ENCODE results near the gene SCYL2.
"Not testable (repeated sequence)": the region's sequence is repeated elsewhere in the genome, so short reads cannot be mapped to it uniquely, and the experiment has no call there.

Gene SCYL2, protein sequence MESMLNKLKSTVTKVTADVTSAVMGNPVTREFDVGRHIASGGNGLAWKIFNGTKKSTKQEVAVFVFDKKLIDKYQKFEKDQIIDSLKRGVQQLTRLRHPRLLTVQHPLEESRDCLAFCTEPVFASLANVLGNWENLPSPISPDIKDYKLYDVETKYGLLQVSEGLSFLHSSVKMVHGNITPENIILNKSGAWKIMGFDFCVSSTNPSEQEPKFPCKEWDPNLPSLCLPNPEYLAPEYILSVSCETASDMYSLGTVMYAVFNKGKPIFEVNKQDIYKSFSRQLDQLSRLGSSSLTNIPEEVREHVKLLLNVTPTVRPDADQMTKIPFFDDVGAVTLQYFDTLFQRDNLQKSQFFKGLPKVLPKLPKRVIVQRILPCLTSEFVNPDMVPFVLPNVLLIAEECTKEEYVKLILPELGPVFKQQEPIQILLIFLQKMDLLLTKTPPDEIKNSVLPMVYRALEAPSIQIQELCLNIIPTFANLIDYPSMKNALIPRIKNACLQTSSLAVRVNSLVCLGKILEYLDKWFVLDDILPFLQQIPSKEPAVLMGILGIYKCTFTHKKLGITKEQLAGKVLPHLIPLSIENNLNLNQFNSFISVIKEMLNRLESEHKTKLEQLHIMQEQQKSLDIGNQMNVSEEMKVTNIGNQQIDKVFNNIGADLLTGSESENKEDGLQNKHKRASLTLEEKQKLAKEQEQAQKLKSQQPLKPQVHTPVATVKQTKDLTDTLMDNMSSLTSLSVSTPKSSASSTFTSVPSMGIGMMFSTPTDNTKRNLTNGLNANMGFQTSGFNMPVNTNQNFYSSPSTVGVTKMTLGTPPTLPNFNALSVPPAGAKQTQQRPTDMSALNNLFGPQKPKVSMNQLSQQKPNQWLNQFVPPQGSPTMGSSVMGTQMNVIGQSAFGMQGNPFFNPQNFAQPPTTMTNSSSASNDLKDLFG

DNA sequence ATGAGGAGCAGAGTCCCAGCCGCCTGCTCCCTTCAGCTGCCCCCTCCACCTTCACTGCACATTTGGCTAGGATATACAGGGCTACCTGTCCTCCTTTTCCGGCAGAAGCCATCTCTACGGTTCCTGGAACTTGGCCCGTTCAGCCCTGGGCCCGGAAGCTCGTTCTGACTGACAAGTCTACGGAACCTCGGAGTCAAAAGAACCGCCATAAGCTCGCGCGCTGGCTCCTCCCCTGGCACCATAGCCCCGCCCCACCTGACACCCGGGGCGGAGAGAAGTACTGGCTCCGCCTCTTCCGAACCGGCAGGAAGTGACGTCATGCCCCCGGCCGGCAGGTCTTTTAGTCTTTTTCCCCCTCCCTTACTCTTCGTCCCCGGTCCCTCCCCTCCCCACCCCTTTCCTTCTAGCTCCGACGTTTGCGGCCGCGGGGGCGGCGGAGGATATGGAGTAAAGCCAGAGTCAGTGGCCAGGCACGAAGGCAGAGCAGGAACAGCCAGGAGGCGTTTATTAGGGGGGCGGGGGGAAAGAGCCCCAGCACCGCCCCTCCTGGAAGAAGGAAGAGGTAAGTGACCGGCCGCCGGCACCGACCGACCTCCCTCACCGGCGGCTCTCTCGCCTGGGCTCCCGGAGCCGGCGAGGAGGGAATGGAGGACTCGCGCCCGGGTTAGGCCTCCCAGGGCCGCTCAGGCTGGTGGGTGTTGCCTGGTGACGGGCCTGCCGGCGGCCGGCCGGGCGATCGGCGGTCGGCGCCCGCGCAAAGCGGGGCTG, at the start of gene SCYL2, which contains the start of gene DEPDC4:
SCYL2 (plus strand) TSS at position 343 of the 768 bp plus-strand sequence. CDS start 15,794 bp downstream, outside the sequence.
DEPDC4 (minus strand) TSS at position 245 of the 768 bp plus-strand sequence; CDS start at position 242, 3 bp downstream.
- DNase-seq (ENCODE audit: low read depth, low spot score) = peak; percentile 94

- DNase-seq (ENCODE audit: low read depth, low spot score) = no peak
Measured at GRCh38 chr12:100219328-100220109, 47.5 kb upstream of the SCYL2 start.

- DNase-seq (ENCODE audit: low read depth, low spot score) = no peak
Measured at GRCh38 chr12:100221523-100221922, 45.5 kb upstream of the SCYL2 start.

- not testable (repeated sequence) for DNase-seq (ENCODE audit: low read depth, low spot score)
Measured at GRCh38 chr12:100222173-100222572, 44.8 kb upstream of the SCYL2 start.

DNA sequence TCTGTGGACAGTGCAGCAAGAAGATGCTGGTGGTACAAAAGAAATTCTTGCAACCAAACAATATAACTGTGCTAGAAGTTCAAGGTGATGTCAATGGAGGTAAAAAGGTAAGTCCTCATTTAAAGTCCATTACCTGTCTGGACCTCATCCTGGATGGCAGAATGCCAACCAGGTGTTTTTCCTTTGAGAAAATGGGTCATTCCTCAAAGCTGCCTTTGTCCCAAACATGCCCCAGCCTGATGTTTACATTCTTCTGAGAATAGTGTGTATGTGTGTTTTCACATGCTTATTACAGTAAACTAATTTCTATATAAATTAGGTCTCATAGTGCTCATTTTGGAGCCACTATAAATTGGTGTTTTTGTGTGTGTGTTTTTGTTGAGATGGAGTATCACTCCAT, 41.5 kb upstream of the SCYL2 start:
- DNase-seq (ENCODE audit: low read depth, low spot score) = no peak

DNA sequence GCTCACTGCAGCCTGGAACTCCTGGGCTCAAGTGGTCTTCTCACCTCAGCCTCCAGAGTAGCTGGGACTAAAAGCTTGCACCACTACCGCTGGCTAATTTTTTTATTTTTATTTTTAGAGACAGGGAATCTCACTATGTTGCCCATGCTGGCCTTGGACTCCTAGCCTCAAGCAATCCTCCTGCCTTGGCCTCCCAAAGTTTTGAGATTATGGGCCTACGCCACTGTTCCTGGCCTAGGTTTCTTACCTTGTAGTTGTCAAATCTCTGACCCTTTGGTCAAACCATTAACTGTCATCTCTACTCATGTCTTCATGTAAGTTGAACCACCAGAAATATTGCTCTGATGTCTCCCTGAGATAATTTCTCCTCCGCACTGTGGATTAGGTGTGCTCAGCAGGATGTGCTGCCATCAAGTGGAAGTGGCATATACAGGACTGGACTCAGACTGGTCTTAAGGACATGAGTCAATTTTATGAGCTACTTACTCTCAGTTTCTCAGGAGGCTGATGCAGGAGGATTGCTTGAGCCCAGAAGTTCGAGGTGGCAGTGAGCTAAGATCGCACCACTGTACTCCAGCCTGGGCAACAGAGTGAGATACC, 37.8 kb upstream of the SCYL2 start:
- no peak for DNase-seq (ENCODE audit: low read depth, low spot score)

- no peak for DNase-seq (ENCODE audit: low read depth, low spot score)
Measured at GRCh38 chr12:100229876-100230275, 37.1 kb upstream of the SCYL2 start.

DNA sequence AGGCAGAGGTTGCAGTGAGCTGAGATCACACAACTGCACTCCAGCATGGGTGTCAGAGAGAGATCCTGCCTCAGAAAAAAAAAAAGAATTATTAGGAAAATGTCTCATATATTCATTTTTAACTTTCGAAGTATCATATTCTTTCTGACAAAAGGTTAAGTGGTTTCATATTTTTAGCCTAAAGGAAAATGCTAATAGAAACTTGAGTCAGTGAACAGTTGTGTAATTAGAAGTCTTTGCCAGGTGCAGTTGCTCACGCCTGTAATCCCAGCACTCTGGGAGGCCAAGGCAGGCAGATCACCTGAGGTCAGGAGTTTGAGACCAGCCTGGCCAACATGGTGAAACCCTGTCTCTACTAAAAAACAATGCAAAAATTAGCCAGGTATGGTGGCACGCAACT, 35.1 kb upstream of the SCYL2 start:
- DNase-seq (ENCODE audit: low read depth, low spot score) = not testable (repeated sequence)

- no peak for DNase-seq (ENCODE audit: low read depth, low spot score)
Measured at GRCh38 chr12:100234166-100234565, 32.8 kb upstream of the SCYL2 start.

- peak; percentile 20 for DNase-seq (ENCODE audit: low read depth, low spot score)
Measured at GRCh38 chr12:100234591-100235304, 32.2 kb upstream of the SCYL2 start.

DNA sequence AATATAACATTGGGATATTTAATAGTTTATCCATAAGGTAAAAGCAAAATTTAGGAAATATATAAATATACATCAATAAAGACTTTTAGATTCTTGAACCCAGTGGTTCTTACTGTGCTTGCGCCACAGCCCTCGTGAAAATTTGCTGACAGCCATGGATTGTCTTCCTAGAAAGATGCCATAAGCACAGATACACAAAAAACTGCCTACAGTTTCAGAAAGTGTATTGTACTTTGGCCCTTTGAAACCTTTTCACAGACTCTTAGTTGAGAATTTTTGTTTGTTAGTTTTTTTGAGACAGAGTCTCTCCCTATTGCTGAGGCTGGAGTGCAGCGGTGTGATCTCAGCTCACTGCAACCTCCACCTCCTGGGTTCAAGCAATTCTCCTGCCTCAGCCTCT, 28.2 kb upstream of the SCYL2 start:
- no peak for DNase-seq (ENCODE audit: low read depth, low spot score)

- DNase-seq (ENCODE audit: low read depth, low spot score) = no peak
Measured at GRCh38 chr12:100239589-100239988, 27.4 kb upstream of the SCYL2 start.

- no peak for DNase-seq (ENCODE audit: low read depth, low spot score)
Measured at GRCh38 chr12:100243137-100243536, 23.8 kb upstream of the SCYL2 start.

DNA sequence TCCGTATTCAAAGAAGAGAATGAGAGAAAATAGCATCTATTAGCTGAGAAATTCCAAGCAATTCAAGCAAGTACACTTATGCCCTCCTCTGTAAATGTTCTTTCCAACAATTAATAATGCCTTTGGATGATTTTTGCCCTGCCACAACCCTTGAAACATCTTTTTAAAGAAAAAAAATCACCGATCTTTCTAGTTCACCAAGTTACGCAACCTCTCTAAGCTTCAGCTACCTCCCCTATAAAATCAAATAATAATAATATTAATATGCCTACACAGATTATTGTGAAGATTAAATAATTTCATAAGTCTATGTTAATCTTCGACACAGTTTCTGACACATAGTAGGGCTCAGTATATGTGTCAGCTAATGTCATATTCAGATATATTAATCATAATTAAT, 19.2 kb upstream of the SCYL2 start:
- DNase-seq (ENCODE audit: low read depth, low spot score) = no peak

GRCh38 chr12:100248886-100249285, 18.1 kb upstream of the SCYL2 start:
- no peak for DNase-seq (ENCODE audit: low read depth, low spot score)

GRCh38 chr12:100249941-100250340, 17.0 kb upstream of the SCYL2 start:
- no peak for DNase-seq (ENCODE audit: low read depth, low spot score)

DNA sequence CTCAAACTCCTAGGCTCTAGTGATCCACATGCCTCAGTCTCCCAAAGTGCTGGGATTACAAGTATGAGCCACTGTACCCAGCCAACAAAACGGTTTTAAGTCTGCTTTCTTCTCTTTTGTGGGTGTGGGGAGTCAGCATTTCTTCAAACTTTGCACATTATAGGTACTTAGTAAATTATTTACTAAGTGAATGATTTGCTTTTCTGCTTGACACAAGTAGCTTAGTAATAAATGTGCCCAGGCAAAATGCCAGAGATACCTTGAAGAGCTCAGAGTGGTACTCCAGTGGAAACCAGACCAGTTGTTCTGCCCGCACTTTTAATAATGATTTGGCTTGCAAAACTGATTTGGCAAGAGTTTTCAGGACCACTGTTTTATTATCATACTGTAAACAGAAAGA, 15.1 kb upstream of the SCYL2 start:
- DNase-seq (ENCODE audit: low read depth, low spot score) = no peak

- no peak for DNase-seq (ENCODE audit: low read depth, low spot score)
Measured at GRCh38 chr12:100253437-100253836, 13.5 kb upstream of the SCYL2 start.

DNA sequence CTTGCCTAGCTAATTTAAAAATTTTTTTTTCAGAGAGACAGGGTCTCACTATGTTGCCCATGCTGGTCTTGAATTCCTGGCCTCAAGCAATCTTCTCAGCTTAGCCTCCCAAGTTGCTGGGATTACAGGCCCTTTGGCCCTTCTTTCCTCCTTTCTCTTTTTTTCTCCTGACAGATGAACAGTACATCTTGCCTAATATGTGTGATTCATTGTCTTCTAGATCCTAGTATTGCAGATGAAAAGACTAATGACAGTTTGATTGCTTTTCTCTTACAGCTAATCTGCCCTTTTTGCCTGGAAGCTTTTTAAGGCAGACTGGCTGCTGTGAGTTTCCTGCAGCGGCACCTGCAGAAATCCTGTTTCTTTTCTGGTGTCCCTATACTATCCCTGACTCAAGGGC, 12.1 kb upstream of the SCYL2 start:
- DNase-seq (ENCODE audit: low read depth, low spot score) = no peak

GRCh38 chr12:100258127-100258526, 8.8 kb upstream of the SCYL2 start:
- DNase-seq (ENCODE audit: low read depth, low spot score) = no peak
